Liver (tissue), 9 donors: ENCODE measurements around the gene MICAL2. TPM values are rescaled to one million over a fixed set of nuclear protein-coding genes. Genes with fewer than 3 reads are reported as not detected.
A peak's percentile ranks its signal among the peaks of the same experiment; 100 is the strongest.

Experiments used
- DNase-seq: peaks from one replicate; pipeline ENCODE4 v3.0.0-alpha.2; 2017; ENCODE audit warnings: low spot score
- H3K27ac ChIP-seq, 2 donors: one replicate each; pipeline ENCODE4 v1.7.0; 2013; ENCODE audit warnings: inconsistent platforms in 2 of 2, low read length in 2 of 2, control low read depth in 1 of 2, low read depth in 1 of 2, mild to moderate bottlenecking in 1 of 2
- H3K27me3 ChIP-seq, 4 donors: one replicate each; pipeline versions ENCODE4 v1.6.1 to v1.7.0; 2013; ENCODE audit warnings: low read length in 3 of 4, inconsistent platforms in 1 of 4, mild to moderate bottlenecking in 1 of 4, moderate library complexity in 1 of 4; ENCODE audit not compliant: control insufficient read depth in 4 of 4, insufficient read depth in 4 of 4
- H3K36me3 ChIP-seq, 4 donors: one replicate each; pipeline versions ENCODE4 v1.6.1 to v1.7.0; 2013; ENCODE audit warnings: low read length in 3 of 4, mild to moderate bottlenecking in 3 of 4, low read depth in 1 of 4, moderate library complexity in 1 of 4; ENCODE audit not compliant: control insufficient read depth in 4 of 4, insufficient read depth in 3 of 4
- H3K4me1 ChIP-seq, 4 donors: one replicate each; pipeline versions ENCODE4 v1.6.1 to v1.7.0; 2013; ENCODE audit warnings: low read length in 3 of 4, mild to moderate bottlenecking in 3 of 4, moderate library complexity in 1 of 4; ENCODE audit not compliant: control insufficient read depth in 4 of 4, insufficient read depth in 4 of 4
- H3K4me3 ChIP-seq, 3 donors: one replicate each; pipeline versions ENCODE4 v1.6.1 to v1.7.0; 2013; ENCODE audit warnings: low read length in 3 of 3, control low read depth in 1 of 3, low read depth in 1 of 3, mild to moderate bottlenecking in 1 of 3
- H3K9ac ChIP-seq, 2 donors: one replicate each; pipeline ENCODE4 v1.7.0; 2013; ENCODE audit warnings: low read length in 2 of 2, mild to moderate bottlenecking in 2 of 2, moderate library complexity in 2 of 2, control low read depth in 1 of 2, low read depth in 1 of 2
- H3K9me3 ChIP-seq, 4 donors: one replicate each; pipeline versions ENCODE4 v1.6.1 to v1.7.0; 2013; ENCODE audit warnings: low read length in 3 of 4; ENCODE audit not compliant: control insufficient read depth in 4 of 4
- ATF3 ChIP-seq: IDR thresholded peaks from 2 replicates; pipeline ENCODE4 v1.6.1; 2016; ENCODE audit warnings: antibody characterized with exemption
- EGR1 ChIP-seq, 2 donors: IDR thresholded peaks; 2 replicates each; pipeline ENCODE4 v1.6.1; 2016 to 2018; ENCODE audit warnings: antibody characterized with exemption in 2 of 2, low read depth in 2 of 2
- FOXA1 ChIP-seq: IDR thresholded peaks from 2 replicates; pipeline ENCODE4 v1.6.1; 2016; ENCODE audit warnings: antibody characterized with exemption
- FOXA2 ChIP-seq: IDR thresholded peaks from 2 replicates; pipeline ENCODE4 v1.6.1; 2016; ENCODE audit warnings: antibody characterized with exemption
- GABPA ChIP-seq, 2 donors: IDR thresholded peaks in 1 of 2; conservative IDR thresholded peaks in 1 of 2; 2 replicates each; pipeline ENCODE4 v1.6.1; 2016; ENCODE audit warnings: antibody characterized with exemption in 2 of 2, mild to moderate bottlenecking in 1 of 2, moderate library complexity in 1 of 2
- HNF4A ChIP-seq, 2 donors: conservative IDR thresholded peaks; 2 replicates each; pipeline ENCODE4 v1.6.1; 2016; ENCODE audit warnings: antibody characterized with exemption in 2 of 2, mild to moderate bottlenecking in 2 of 2
- JUND ChIP-seq, 2 donors: IDR thresholded peaks; 2 replicates each; pipeline ENCODE4 v1.6.1; 2016; ENCODE audit warnings: antibody characterized with exemption in 2 of 2
- NR2F2 ChIP-seq: IDR thresholded peaks from 2 replicates; pipeline ENCODE4 v1.6.1; 2016; ENCODE audit warnings: antibody characterized with exemption
- RAD21 ChIP-seq, 2 donors: IDR thresholded peaks; 2 replicates each; pipeline ENCODE4 v1.6.1; 2016; ENCODE audit warnings: antibody characterized with exemption in 2 of 2, mild to moderate bottlenecking in 2 of 2
- REST ChIP-seq: IDR thresholded peaks from 2 replicates; pipeline ENCODE4 v1.6.1; 2016; ENCODE audit warnings: antibody characterized with exemption, mild to moderate bottlenecking
- RXRA ChIP-seq, 2 donors: IDR thresholded peaks; 2 replicates each; pipeline ENCODE4 v1.6.1; 2017 to 2018; ENCODE audit warnings: antibody characterized with exemption in 2 of 2, mild to moderate bottlenecking in 1 of 2
- SP1 ChIP-seq: IDR thresholded peaks from 2 replicates; pipeline ENCODE4 v1.6.1; 2018; ENCODE audit warnings: antibody characterized with exemption, mild to moderate bottlenecking
- TAF1 ChIP-seq: conservative IDR thresholded peaks from 2 replicates; pipeline ENCODE4 v1.6.1; 2016; ENCODE audit warnings: antibody characterized with exemption, mild to moderate bottlenecking
- YY1 ChIP-seq: IDR thresholded peaks from 2 replicates; pipeline ENCODE4 v1.6.1; 2016; ENCODE audit warnings: antibody characterized with exemption, mild to moderate bottlenecking
- ZBTB33 ChIP-seq: IDR thresholded peaks from 2 replicates; pipeline ENCODE4 v1.6.1; 2016; ENCODE audit warnings: antibody characterized with exemption
- whole genome bisulfite sequencing: extraction: QIAGEN DNeasy Blood & Tissue Kit; methylation state at CpG from one replicate; pipeline ENCODE4 v1.1.7; 2013; 5-methylcytosine and 5-hydroxymethylcytosine counted together
- polyA plus RNA-seq, 2 donors: library from polyadenylated mRNA; stranded (reverse) in 1 of 2; unstranded in 1 of 2; fragments of 200-250 nt in 1 of 2; fragments of >200 nt in 1 of 2; fragmentation: Nextera tagmentation in 1 of 2; extraction: Ambion mirVana in 1 of 2; gene quantifications; one replicate each; pipeline versions ENCODE4 v1.2.1 to v1.2.3, GENCODE V29; 2013 to 2015
- total RNA-seq, 2 donors: library from RNA; depleted of rRNA; stranded (reverse); fragments of >200 nt; gene quantifications; one replicate each; pipeline ENCODE4 v1.2.3, GENCODE V29; 2014
- TF ChIP-seq, protein P1 (sequence below): fragments of 150-350 bp; IDR thresholded peaks from 2 replicates; pipeline ENCODE4 v1.5.1; 2017; ENCODE audit warnings: improper control_type of control experiment, low read depth, low read length; ENCODE audit not compliant: missing input control
- TF ChIP-seq, protein P2 (sequence below): IDR thresholded peaks from 2 replicates; pipeline ENCODE4 v1.6.1; 2016; ENCODE audit warnings: antibody characterized with exemption
- donor health status: healthy.
- donor health status: healthy.
- donor health status: healthy.
- donor health status: healthy.
- donor health status: healthy.

Gene MICAL2
- total and polyA plus RNA-seq, 4 donors = 17.5 to 113 (median 42.9) TPM

DNA sequence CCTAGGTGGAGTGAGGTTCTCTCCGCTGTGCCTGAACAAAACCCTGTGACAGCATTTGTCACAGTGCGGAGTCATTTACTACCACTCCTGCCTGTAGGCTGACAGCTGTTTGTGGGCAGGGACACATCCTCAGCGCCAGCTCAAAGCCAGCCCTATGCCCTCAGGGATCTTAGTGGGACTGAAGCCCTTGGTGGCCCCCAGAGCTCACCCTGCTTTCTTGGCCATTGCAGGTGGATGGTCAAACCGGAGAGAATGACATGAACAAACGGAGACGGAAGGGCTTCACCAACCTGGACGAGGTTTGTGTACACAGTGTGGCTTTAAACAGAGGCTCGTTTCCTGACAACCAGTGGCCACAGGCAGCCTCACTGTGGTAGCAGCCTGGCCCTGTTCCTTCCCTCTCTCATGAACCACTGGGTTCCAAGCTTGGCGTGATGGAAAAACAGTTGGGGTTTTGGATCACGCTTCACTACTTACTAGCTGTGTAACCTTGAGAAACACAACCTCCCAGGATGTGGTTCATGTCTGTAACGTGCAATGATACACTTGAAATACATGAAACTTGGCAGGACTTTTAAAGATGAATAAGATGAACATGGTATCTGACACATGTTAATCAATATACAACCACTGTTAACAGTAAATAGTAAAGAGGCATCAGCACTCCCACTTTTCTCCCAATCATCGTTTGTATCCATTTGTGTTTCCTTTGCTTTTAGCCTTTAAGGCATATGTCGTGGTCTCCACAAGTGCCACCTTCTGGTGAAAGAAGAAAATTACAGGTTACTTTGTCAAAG lies 125.8 kb downstream of the MICAL2 start:
- no peak overlapping the region for H3K4me3 ChIP-seq
- no peak overlapping the region for H3K27ac ChIP-seq
- 54% methylated on average over 13 of the region's 13 CpGs for WGBS
- no peak for DNase-seq
- H3K4me1 ChIP-seq = peaks cover 6 to 23% (median 17%) of the 10 kb centered on the region in 4 donors
- H3K9me3 ChIP-seq = no peaks in the 10 kb centered on the region
- no peak overlapping the region for H3K9ac ChIP-seq
- no peaks in the 10 kb centered on the region for H3K27me3 ChIP-seq
- TF ChIP-seq, protein P1, sequence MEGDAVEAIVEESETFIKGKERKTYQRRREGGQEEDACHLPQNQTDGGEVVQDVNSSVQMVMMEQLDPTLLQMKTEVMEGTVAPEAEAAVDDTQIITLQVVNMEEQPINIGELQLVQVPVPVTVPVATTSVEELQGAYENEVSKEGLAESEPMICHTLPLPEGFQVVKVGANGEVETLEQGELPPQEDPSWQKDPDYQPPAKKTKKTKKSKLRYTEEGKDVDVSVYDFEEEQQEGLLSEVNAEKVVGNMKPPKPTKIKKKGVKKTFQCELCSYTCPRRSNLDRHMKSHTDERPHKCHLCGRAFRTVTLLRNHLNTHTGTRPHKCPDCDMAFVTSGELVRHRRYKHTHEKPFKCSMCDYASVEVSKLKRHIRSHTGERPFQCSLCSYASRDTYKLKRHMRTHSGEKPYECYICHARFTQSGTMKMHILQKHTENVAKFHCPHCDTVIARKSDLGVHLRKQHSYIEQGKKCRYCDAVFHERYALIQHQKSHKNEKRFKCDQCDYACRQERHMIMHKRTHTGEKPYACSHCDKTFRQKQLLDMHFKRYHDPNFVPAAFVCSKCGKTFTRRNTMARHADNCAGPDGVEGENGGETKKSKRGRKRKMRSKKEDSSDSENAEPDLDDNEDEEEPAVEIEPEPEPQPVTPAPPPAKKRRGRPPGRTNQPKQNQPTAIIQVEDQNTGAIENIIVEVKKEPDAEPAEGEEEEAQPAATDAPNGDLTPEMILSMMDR = peak; percentile 70
- TF ChIP-seq GABPA (IDR thresholded peaks at IDR 0.05 in 1 of 2, conservative IDR thresholded peaks at IDR 0.05 in 1 of 2) (no peak), EGR1 (IDR thresholded peaks at IDR 0.05; ENCODE audit: low read depth in 2 of 2) (no peak), HNF4A (conservative IDR thresholded peaks at IDR 0.05) (peak in 1 of 2 donors; percentile 15), YY1 (no peak), TAF1 (no peak), REST (no peak), RAD21 (IDR thresholded peaks at IDR 0.05) (peak; percentile 86 to 92), RXRA (IDR thresholded peaks at IDR 0.05) (no peak), FOXA1 (no peak), NR2F2 (no peak), FOXA2 (no peak), SP1 (no peak)
- TF ChIP-seq, protein P2, sequence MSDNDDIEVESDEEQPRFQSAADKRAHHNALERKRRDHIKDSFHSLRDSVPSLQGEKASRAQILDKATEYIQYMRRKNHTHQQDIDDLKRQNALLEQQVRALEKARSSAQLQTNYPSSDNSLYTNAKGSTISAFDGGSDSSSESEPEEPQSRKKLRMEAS = no peak
- H3K36me3 ChIP-seq = peaks cover 0 to 9% (median 3%) of the 10 kb centered on the region in 4 donors

- TF ChIP-seq NR2F2 (no peak), ZBTB33 (no peak), ATF3 (no peak), FOXA2 (no peak), RXRA (IDR thresholded peaks at IDR 0.05) (no peak), SP1 (no peak), EGR1 (IDR thresholded peaks at IDR 0.05; ENCODE audit: low read depth in 2 of 2) (no peak), RAD21 (IDR thresholded peaks at IDR 0.05) (no peak), JUND (IDR thresholded peaks at IDR 0.05) (no peak), TAF1 (no peak), GABPA (IDR thresholded peaks at IDR 0.05 in 1 of 2, conservative IDR thresholded peaks at IDR 0.05 in 1 of 2) (no peak)
- TF ChIP-seq, protein P2 = no peak
- no peak overlapping the region for H3K4me3 ChIP-seq
- peaks cover 6 to 29% (median 22%) of the 10 kb centered on the region in 4 donors for H3K4me1 ChIP-seq
- H3K27me3 ChIP-seq = no peaks in the 10 kb centered on the region
- DNase-seq = no peak
- H3K27ac ChIP-seq = no peak overlapping the region
- WGBS = 63% methylated on average over 5 of the region's 5 CpGs
- no peaks in the 10 kb centered on the region for H3K9me3 ChIP-seq
- peaks cover 0 to 4% (median 1%) of the 10 kb centered on the region in 4 donors for H3K36me3 ChIP-seq
- H3K9ac ChIP-seq = no peak overlapping the region
Observed at GRCh38 chr11:12236744-12237101, 126.3 kb downstream of the MICAL2 start.
